NCI-H128 (cell line): Measurements from ENCODE around the gene CCDC71.

Experiments used
- DNase-seq: peaks from one replicate; lab custom pipeline; 2025; ENCODE audit not compliant: unreplicated experiment; lab: John Stamatoyannopoulos, UW

Gene CCDC71

GRCh38 chr3:49171119-49171774, 5.1 kb upstream of the CCDC71 start, which contains the start of gene KLHDC8B:
KLHDC8B (plus strand) TSS chr3:49171598; CDS start chr3:49172770, 1,172 bp downstream.
- DNase-seq, result peak; percentile 33

GRCh38 chr3:49170744-49171118, 4.6 kb upstream of the CCDC71 start:
- no peak for DNase-seq

GRCh38 chr3:49166752-49167556, 823 bp upstream of the CCDC71 start:
- no peak for DNase-seq

- DNase-seq, result no peak
Measured at GRCh38 chr3:49164983-49165720, 979 bp downstream of the CCDC71 start.

DNA sequence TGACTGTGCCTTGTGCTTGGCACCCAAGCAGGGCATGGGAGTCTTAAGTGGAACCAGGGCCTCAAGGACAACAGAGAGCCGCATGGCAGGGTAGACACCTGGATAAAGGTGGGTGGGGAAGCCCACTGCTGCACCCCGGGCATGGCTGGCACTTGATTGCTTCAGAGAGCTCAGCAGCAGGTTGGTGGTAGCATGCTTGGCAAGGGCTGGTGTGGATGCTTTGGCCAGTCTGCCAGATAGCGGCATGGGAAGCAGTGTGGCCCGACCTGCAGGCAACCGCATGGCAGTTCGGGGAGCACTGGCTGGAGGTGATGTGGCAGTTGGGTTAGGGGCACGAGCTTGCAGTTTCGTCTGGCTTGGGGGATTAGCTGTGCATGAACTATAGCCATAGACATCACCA, 2.5 kb downstream of the CCDC71 start:
- no peak for DNase-seq

GRCh38 chr3:49162751-49163419, 3.2 kb downstream of the CCDC71 start:
- DNase-seq, result no peak

- DNase-seq, result no peak
Measured at GRCh38 chr3:49161808-49162530, 4.2 kb downstream of the CCDC71 start.

DNA sequence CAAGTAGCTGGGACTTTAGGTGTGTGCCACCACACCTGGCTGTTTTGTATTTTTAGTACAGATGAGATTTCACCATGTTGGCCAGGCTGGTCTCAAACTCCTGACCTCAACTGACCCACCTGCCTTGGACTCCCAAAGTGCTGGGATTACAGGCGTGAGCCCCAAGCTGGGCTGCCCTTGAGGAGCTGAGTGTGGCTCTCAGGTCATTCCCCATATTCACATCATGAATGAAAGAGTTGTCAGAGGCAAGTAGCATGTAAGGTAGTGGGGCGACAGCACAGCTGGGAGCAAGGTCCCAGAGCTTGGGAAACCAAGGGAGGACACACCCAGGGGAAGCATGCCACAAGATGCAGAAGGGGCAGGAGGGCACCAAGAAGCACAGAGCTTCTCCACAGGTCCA, 4.9 kb downstream of the CCDC71 start:
- DNase-seq, result no peak

- no peak for DNase-seq
Measured at GRCh38 chr3:49158792-49159191, 7.3 kb downstream of the CCDC71 start.

DNA sequence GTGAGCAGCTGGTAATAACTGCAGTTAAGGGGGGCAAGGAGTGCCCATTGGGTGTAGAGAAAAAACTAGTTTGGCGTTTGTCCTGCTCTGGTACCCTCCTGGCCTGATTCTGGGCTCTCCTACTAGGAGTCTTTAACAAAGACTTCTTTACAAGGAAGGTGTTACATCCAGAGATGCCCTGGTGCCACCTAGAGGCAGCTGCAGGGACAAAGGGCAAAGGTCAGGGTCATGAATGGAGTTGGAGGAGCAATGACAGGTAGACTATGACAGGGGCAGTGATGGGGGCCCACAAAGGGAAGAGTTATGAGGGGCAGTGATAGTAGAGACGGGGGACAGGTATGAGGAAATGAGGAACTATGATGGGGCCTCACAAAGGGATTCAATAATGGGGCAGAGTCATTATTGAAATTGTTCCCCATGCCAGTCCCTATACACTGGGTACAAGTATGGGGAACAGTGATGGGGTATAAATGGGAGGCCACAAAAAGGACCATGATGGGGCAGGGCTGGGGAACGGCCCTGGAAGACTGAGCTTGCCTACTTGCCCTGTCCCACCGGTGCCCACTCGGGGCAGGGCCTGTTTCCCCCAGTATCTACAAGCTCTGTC, 7.9 kb downstream of the CCDC71 start:
- DNase-seq, result no peak

DNA sequence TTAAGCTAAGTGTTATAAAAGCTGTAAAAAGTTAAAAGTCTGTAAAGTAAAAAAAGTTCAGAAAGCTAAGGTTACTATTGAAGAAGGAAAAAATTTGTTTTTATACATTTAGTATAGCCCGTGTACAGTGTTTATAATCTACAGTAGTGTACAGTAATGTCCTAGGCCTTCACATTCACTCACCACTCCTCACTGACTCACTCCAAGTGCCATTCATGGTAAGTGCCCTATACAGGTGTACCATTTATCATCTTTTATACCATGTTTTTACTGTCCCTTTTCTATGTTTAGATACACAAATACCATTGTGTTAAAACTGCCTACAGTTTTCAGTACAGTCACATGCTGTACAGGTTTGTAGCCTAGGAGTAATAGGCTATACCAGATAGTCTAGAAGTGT, 8.8 kb downstream of the CCDC71 start:
- DNase-seq, result no peak

DNA sequence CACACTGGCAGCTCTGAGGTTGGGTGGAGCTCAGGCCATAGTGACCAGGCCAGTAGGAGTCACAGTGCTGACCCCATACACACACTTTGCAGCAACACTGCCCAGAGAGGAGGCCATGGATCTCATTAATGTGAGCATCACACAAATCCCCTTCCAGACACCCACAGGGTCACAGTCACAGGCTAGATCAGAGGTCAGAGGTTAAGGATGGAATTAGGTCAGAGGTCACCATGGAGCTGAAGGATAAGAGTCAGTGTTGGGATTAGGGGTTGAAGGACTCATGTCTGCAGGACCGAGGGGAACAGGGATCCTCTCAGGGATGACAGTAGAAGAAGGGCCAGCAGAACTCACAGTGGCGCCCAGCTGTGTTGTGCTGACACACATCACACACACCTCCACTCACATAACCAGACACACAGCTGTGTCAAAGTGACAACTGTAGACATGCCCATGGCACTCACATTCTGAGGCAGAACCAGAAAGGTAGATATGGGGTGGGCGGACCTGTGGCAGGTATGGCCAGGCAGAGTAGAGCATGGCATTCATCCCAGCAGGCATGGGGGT, 12.7 kb downstream of the CCDC71 start:
- DNase-seq, result no peak

DNA sequence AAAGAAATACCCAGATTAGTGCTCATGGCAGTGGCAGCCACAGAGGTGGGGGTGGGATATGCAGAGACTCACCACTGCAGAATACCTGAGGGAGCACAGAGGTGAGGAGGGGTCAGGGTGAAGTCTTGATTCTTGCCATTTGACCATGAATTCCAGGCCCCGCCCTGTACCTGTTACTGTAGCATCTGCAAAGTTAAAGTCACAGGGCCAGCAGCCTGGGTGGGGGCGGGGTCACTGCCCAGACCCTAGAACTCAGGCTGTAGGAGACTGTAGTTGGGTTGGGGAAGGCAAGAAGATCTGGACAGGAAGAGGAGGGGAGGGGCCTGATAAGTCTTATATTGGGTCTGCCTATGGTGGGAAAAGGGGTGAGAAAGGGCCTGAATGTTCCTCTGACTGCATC, 14.5 kb downstream of the CCDC71 start:
- DNase-seq, result no peak

DNA sequence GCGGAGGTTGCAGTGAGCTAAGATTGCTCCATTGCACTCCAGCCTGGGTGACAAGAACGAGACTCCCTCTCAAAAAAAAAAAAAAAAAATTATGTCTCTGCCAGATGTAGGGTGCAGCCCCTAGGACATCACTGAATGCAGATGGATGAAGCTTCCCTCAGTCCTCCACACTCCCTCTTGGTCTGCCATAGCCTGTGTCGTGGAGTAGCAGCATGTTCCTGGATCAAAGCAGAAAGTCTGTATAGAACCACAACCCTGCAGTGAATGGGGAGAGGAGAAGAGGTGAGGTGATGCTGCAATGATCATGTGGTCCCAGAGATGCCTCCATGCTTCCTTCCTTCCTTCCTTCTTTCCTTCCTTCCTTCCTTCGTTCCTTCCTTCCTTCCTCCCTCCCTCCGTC, 18.0 kb downstream of the CCDC71 start:
- DNase-seq, result no peak

DNA sequence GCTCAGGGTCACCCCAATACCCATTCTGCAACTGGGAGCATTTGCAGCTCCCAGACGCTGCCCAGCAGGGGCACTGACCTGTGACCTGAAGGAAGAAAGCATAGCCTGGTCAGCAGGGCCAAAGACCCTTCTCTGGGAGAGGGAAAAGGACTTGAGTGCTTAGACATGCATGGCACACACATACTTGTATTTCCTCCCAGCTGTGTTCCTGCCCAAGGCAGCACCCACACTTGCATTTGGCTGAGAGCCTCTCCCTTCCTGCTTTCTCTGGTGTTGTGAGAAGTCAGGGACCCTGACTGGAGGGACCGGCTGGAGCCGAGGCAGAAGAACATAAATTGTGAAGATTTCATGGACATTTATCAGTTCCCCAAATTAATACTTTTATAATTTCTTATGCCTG, 26.1 kb downstream of the CCDC71 start:
- DNase-seq, result no peak

- DNase-seq, result no peak
Measured at GRCh38 chr3:49135499-49135898, 30.6 kb downstream of the CCDC71 start.

DNA sequence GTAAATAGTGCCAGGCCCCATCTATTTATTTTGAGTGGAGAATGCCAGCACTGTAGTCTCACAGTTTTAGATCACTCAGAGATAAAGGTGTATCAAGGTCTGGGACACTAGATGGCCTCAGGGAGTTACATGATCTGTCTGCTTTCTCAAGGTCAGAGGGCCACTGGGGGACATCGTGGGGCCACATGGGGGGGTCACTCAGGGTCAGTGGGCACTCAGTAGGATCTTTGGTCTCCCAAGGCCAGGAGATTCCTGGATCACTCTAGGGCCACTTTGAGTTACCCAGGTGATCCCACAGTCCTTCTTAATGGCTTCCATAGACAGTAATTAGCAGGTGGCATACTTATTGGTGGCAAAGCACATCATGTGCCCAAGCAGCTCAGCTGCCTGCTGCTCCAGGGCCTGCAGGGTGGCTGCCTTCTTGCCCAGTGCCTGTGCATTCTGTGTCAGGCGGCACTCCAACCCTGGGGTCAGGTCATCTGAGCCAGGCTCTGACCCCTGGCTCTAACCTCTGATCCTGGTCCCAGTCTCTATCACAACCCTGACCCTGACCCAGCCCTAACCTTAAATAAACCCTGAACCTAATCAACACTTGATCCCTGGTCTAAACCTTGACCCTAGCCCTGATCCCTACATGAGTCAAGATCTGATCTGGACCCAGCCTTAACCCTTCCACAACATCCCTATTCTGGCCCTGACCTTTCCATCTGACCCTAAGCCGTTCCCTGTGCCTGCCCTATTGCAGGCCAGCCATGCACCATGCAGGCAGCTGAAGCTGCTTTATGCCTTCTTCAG, 31.5 kb downstream of the CCDC71 start:
- no peak for DNase-seq

- peak; percentile 29 for DNase-seq
Measured at GRCh38 chr3:49133226-49133951, 32.7 kb downstream of the CCDC71 start.
